GM21717 (cell line): ENCODE results near the gene AIFM3.

Experiments used
- ATAC-seq: cut with Tn5 transposase; IDR thresholded peaks from one replicate; pipeline ENCODE4 v1.9.1; 2021; ENCODE audit warnings: mild to moderate bottlenecking, moderate library complexity; ENCODE audit not compliant: unreplicated experiment

AIFM3 gene

DNA sequence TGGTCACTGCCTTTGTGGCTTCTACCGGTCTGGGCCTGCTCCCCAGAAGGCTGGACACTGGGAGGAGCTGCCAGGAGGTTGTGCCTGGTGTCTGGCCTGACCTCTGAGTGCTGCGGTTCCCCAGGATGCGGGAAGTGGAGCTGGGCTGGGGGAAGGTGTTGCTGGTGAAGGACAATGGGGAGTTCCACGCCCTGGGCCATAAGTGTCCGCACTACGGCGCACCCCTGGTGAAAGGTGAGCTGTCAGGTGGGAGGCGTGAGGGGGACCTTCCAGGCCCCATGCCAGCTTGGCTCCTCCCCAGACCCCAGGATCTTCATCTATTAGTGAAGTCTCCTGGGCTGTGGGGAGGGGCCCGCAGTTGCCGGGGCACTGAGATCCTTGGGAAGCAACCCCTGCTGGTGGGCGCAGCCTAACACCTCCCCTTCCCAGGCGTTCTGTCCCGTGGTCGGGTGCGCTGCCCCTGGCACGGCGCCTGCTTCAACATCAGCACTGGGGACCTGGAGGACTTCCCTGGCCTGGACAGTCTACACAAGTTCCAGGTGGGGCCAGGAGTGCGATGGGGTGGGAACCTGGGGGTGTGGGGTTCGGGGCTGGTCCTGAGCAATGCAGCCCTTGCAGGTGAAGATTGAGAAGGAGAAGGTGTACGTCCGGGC is 6.7 kb downstream of the AIFM3 start:
- no peak for ATAC-seq

DNA sequence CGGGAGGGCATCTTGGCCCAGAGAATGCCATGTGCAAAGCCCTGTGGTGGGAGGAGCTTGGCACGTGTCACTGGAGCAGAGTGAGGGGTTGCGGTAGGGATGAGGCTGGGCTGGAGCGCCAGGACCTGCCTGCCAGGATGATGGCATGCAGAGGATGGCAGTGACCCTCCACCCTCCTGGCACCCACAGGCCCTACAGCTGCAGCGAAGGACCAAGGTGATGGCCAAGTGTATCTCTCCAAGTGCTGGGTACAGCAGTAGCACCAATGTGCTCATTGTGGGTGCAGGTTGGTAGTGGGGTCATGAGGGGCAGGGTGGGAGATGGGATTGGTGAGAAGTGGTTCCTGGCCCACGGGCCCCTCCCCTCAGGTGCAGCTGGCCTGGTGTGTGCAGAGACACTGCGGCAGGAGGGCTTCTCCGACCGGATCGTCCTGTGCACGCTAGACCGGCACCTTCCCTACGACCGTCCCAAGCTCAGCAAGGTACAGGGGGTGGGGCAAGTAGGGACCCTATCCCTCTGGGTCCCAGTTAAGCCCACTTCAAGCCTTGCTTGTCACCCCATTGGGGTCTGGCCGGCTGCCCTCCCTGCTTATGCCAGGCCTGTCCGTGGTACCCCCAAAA is 7.4 kb downstream of the AIFM3 start:
- ATAC-seq: no peak

DNA sequence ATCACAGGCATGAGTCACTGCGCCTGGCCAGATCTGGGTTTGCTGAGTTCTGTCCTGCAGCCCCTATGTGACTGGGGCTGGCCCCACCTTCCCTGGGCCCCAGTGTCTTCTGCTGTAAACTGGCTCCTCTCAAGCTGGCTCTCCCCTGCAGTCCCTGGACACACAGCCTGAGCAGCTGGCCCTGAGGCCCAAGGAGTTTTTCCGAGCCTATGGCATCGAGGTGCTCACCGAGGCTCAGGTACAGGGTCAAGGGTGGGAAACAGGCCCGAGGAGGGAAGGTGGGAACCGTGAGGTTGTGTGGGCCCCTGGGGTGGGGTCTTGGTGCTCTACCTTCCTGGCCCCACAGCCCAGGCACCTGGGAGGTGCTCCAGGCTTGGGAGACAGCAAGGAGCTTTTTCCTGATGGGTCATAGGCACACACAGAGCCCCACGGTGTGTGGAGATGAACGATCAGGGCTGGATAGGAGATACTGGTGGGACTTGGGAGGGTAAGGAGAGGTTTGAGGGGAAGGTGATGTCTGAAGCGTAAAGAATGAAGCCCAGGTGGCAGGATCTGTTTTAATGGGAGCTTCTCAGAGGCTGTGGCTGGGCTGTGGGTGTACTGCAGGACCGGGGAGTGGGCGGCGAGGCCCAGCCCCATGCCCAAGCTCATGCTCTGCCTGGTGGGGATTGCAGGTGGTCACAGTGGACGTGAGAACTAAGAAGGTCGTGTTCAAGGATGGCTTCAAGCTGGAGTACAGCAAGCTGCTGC is 8.7 kb downstream of the AIFM3 start:
- no peak for ATAC-seq

DNA sequence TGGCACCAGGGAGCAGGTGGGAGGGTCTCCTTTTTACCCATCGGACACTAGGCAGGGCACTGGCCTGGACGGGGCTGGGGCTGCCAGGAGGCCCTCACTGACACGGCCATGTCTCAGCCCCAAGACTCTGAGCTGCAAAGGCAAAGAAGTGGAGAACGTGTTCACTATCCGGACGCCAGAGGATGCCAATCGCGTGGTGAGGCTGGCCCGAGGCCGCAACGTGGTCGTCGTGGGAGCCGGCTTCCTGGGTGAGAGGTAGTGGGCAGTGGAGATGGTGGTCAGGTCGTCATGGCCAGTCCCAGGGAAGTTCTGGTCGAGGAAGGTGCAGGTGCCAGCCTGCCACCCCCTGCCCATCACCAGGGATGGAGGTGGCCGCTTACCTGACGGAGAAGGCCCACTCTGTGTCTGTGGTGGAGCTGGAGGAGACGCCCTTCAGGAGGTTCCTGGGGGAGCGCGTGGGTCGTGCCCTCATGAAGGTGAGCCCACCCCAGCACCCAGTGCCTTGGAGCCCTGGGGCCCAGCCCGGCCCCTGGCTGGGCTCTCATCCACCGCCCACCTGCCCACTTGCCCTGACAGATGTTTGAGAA is 9.3 kb downstream of the AIFM3 start:
- no peak for ATAC-seq

DNA sequence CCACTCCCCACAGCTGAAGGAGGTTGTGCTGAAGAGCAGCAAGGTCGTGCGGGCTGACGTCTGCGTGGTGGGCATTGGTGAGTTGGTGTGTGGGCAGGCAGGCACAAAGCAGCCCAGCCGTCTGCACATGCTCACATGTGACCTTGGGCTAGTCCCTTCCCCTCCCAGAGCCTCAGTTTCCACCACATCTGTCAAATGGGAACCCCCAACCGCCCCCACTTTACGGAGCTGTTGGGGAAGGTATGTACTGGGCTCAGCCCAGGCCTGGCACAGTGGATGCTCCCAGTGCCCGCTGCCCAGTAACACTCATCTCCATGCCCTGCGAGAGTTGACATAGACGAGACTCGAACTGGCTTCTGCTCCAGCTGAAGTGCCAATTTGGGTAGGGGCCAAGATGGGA is 10.0 kb downstream of the AIFM3 start:
- ATAC-seq: no peak

DNA sequence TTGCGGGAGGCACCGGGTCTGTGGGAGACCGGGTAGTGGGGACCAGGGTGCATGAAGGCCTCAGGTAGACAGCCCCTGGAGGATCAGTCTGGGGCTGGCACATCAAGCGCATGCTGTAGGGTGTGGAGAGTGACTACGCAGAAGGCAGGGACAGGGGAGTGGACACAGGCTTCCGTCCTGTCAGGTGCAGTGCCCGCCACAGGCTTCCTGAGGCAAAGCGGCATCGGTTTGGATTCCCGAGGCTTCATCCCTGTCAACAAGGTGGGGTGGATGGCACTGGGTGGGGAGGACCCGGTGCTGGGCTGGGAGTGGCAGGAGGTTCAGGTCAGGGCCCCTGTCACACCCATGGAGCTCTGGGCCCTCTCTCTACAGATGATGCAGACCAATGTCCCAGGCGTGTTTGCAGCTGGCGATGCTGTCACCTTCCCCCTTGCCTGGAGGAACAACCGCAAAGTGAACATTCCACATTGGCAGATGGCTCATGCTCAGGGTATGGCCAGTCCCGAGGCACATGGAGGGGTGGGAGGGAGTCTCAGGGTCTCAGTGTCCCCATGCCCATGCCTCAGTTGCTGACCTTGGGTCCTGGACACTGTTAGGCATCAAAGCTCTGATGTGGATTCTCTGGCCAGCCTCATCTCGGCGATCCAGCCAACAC is 10.6 kb downstream of the AIFM3 start:
- no peak for ATAC-seq

DNA sequence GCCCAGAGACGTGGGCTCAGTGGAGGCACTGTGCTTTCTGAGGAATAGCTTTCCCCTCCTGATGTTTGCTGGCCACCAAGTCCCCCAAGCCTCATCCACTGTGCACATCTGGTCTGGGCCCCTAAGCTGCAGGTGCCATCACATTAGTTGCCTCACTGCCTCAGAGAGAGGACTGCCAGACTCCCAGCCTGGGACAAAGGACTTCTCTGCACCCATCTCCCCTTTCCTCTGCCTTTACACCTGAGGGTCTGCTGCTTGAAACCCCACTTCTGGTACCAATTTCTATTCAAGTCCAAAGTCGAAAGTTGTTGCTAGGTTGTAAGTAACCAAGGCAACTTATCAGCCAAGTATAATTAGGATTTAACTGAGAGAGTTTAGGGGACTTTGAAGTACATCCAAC is 11.4 kb downstream of the AIFM3 start:
- no peak for ATAC-seq

DNA sequence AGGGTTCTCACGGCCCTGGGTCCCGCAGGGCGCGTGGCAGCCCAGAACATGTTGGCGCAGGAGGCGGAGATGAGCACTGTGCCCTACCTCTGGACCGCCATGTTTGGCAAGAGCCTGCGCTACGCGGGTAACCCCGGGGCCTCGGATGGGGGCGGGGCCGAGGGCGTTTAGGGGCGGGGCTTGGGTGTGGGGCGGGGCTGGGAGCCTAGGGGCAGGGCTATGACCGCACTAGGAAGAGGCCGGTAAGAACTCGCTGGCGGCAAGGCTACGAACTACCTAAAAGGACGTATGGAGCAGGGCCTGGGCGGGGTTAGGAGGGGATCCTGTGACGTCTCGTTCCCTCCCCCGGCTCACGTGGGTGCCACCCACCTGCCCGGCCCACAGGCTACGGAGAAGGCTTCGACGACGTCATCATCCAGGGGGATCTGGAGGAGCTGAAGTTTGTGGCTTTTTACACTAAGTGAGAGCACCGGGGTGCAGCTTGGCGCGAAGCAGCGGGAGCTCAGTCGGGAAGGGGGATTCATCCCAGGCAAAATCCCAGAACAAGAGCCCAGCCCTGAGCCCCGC is 12.3 kb downstream of the AIFM3 start:
- ATAC-seq: no peak

DNA sequence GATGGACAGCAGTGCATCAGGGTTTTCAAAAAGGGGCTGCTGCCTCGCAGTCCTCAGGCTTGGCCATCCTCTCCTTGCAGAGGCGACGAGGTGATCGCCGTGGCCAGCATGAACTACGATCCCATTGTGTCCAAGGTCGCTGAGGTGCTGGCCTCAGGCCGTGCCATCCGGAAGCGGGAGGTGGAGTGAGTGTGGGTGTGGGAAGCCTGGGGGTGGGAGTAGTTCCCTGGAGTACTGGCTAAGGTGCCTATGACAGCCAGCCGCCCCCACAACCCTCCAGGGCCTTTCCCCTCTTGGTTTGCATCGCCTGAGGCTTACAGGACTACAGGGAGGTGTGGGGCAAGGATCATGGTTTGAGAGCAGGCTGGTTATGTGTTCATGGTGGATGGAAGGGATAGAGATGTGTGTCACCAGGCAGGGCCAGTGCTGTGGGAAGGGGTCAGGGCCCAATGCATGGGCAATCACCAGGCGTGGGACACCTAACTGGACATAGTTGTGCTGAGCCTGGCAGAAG is 12.9 kb downstream of the AIFM3 start:
- no peak for ATAC-seq

DNA sequence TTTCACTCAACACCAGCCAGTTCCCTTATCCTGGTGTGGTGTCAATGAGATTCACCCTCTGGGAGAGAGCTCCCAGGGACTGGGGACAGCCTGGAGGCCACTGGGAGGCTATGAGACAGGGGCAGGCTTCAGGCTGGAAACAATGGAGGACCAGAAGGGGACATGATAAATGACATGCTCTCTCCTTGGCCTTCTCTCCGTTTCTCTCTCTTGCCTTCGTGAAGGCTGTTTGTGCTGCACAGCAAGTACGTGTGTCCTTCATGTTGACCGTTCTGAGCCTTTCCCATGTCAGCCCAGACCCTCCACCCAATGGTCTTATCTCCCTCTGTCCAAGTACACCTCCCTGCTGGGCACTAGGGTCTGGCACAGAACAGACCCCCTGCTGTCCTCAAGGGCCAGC is 13.5 kb downstream of the AIFM3 start:
- ATAC-seq: no peak

DNA sequence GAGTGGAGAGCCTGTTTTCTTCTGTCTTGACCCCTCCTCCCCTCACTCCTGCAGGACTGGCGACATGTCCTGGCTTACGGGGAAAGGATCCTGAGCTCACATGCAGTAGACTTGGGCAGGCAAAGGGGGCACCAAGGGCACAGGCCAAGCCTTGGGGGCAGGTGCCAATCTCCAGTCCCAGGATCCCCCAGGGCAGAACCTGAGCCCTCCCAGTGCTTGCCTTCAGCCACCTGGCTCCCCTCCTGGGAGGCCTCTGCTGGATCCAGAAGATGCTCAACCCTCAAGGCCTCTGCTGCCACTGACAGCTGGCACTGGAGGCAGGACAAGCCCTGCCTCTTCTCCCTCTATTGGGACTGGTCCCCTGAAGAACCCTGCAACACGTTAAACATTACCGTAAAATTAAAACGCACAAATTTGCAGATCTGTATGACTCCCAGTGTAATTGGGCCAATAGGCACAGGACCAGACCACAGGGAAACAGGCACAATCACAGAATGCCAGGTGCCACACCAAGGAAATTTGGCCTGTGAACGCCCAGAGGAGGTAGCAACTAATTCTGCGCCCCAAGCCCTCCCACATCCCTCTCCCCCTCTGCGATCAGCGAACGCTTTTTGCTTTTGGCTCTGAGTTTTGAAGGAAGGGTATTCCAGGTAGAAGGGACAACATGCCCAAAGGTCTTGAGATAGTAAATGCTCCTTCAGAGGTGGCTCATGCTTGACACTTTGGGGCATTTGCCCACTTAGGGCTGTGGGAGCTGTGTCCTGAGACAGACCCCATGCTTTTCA is 14.1 kb downstream of the AIFM3 start:
- ATAC-seq: no peak

DNA sequence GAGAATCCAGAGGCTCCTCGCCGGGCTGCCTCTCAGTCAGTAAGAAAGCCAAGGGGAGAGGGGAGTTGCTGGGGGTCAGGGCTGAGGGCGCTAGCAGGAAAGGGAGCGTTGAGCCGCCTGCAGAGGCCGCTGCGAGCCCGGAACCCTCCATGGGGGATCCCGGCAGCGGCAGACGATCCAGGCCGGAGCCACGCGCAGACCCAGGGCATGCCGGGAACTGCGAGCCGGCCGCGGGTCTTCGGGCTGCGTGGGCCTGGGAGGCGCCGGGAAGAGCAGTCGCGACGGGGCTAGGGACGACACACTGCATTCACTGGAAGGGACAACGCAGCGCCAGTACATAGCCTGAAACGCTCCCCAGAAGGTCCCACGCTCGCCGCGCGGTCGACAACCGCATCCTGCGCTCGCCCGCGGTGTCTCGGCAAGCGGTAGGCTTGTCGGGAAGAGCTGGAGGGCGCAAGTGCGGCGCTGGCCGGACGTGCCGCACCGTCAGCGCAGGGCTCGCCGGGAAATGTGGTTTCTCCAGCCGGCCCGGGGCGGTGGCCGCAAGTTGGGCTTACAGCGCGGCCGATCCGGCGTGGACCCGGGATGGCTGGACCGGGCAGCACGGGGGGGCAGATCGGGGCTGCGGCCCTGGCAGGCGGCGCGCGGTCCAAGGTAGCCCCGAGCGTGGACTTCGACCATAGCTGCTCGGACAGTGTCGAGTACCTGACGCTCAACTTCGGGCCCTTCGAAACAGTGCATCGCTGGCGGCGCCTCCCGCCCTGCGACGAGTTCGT is 14.9 kb downstream of the AIFM3 start, which contains the start of gene LZTR1:
LZTR1 (plus strand) TSS at position 511 of the 776 bp plus-strand sequence; CDS start at position 586, 75 bp downstream.
- ATAC-seq: peak; percentile 53

DNA sequence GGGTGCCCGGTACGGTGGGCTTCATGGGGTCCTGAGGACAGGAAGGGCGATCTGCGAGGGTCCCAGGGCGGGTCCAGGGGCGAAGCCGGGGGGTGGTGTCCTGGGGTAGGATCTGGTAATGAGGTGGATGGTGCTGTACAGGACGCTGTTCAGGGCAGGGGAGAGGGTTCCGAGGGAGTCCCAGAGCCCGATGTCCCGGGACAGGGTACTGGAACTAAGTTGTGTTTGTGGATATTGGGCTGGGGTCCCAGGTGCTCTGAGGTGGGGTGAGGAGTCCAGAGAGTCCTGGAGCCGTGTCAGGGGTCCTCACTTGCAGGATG is 15.5 kb downstream of the AIFM3 start:
- peak; percentile 23 for ATAC-seq

DNA sequence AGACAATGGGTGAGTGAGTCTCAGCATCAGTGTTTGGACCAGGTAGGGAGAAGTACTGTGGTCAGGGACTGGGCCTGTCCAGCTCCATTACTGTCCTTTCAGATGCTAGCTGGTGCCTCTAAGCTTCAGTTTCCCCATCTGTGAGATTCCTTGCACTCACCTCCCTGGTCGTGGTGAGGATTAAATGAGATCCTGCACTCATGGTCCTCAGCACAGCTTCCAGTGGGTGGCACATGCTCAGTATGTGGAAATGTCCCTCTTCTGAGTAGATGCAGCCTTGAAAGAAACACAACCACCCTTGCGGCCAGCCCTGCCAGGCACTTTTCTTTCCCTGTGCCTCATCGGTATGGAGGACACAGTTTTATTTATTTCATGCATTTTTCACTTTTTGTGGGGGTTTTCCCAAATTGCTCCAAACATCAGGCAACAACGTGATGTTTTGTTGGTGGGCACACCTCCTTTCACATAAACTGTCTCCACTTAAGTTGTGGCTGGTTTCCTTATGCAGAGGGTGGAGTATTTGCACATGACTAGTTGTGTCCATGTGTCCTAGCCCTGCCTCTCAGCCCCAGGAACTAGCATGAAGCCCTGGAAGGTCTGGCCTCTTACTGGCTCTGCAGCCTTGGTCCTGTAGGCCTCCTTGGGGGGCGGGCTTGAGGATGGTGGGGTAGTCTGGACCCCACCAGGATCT is 16.2 kb downstream of the AIFM3 start:
- no peak for ATAC-seq

DNA sequence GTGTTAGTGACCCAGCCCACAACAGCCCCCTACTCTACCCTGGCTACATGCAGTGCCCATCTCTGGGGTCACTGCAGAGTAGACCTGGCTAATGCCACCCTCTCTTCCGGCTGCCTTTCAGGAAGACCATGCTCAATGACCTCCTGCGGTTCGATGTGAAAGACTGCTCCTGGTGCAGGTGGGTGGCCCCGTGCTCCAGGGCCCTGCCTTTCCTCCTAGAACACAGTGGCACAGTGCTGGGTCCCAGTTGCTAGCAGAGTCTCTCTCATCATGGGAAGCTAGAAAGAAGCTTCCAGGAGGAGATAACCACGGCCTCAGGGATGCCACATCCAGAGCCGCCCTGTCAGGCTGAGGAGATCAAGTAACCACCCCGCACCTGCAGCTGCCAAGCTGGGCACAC is 18.7 kb downstream of the AIFM3 start:
- ATAC-seq: no peak

DNA sequence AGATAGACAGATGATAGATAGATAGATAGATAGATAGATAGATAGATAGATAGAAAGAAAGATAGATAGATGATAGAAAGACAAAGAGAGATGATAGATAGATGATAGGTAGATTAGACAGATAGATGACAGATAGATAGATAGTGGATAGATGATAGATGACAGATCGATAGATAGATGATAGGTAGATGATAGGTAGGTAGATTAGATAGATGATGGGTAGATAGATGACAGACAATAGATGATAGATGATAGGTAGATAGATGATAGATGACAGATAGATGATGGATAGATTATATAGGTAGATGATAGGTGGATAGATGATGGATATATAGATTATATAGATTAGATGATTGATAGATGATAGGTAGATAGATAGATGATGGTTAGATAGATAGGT is 19.3 kb downstream of the AIFM3 start:
- ATAC-seq: no peak

DNA sequence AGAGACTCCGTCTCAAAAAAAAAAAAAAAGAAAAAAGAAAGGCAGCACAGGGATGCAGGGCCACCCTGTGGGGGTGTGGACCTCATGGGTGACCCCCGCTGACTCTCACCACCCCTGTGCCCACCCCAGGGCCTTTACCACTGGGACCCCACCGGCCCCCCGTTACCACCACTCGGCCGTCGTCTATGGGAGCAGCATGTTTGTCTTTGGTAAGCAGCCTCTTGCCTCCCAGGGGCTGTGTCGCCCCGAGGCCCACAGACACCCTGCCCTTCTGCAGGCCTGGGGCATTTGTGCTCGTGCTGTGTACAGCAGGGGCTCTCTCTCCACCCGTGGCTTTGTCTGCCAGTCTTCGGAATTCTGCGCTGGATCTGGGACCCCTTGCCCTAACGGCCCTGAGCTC is 20.3 kb downstream of the AIFM3 start:
- no peak for ATAC-seq

DNA sequence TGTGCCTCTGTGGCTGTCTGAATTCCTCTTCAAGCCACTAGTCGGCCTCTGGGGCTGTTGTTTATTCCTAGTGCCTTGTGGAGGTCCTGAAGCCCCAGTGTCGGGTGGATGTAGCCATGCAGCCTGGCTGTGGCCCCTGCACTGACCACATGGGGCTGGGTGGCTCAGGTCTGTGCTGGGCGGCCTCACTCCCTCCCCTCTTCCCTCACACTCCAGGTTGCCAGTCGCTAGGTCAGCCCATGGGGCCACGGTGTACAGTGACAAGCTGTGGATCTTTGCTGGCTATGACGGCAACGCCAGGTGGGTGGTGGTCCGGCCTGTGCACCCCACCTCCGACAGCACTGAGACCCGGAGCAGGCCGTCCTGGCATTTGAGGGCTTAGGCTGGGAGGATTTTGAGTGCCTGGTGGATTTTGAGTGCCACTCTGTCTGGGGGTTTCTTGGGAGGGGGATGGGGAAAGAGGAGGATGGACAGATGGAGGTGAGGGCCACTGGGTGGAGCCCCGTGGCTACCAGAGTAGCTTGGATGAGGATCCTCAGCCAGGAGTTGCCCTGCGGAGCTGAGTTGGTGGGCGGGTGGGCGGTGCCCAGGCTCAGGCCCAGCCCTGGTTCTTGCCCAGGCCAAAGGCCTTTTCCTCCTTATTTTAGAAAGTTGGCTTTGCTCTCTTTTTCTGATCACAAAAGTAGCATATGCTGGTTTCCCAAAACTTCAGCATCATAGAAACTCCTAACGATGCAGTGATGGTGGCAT is 21.7 kb downstream of the AIFM3 start:
- no peak for ATAC-seq
